Astrocyte of the cerebellum (primary cell): ENCODE measurements around the gene RAPGEF5.
A peak's percentile ranks its signal among the peaks of the same experiment; 100 is the strongest.

ENCODE experiments used
- DNase-seq: peaks from one replicate; pipeline ENCODE4 v3.0.0-alpha.2; 2011; ENCODE audit warnings: low read depth
- H3K4me3 ChIP-seq: 2 replicates; pipeline ENCODE4 v1.5.1; 2011; ENCODE audit warnings: mild to moderate bottlenecking, low read depth, low read length, moderate library complexity
- CTCF ChIP-seq: IDR thresholded peaks from 2 replicates; pipeline ENCODE4 v1.5.1; 2012; ENCODE audit warnings: low read length, low read depth, moderate library complexity, mild to moderate bottlenecking; ENCODE audit errors: missing control alignments
- in situ Hi-C: cut with HindIII; loops from 2 replicates; pipeline ENCODE4 v1.10.0; 2017; ENCODE audit warnings: low sequenced_read_pairs

The RAPGEF5 gene

GRCh38 chr7:22394739-22395138 lies 37.8 kb upstream of the RAPGEF5 start:
- in situ Hi-C loops = no loop called here
- H3K4me3 ChIP-seq = no peak overlapping the region
- DNase-seq = no peak
- no peak for TF ChIP-seq CTCF

- DNase-seq = no peak
- H3K4me3 ChIP-seq = no peak overlapping the region
- in situ Hi-C loops = no loop called here
- TF ChIP-seq CTCF = no peak
Measured at GRCh38 chr7:22393913-22394729, 37.2 kb upstream of the RAPGEF5 start.

- in situ Hi-C loops = no loop called here
- DNase-seq = no peak
- no peak for TF ChIP-seq CTCF
- no peak overlapping the region for H3K4me3 ChIP-seq
Measured at GRCh38 chr7:22390516-22390915, 33.6 kb upstream of the RAPGEF5 start.

GRCh38 chr7:22389892-22390291 lies 32.9 kb upstream of the RAPGEF5 start:
- in situ Hi-C loops = no loop called here
- no peak for DNase-seq
- H3K4me3 ChIP-seq = no peak overlapping the region
- no peak for TF ChIP-seq CTCF

- no peak overlapping the region for H3K4me3 ChIP-seq
- peak; percentile 83 for DNase-seq
- in situ Hi-C loops = no loop called here
- TF ChIP-seq CTCF = no peak
Measured at GRCh38 chr7:22387583-22387982, 30.6 kb upstream of the RAPGEF5 start.

- no peak for TF ChIP-seq CTCF
- H3K4me3 ChIP-seq = no peak overlapping the region
- no peak for DNase-seq
- in situ Hi-C loops = no loop called here
Measured at GRCh38 chr7:22386865-22387264, 29.9 kb upstream of the RAPGEF5 start.
